Measurements from ENCODE around the gene CTNND2.

Gene CTNND2

GRCh38 chr5:11518676-11519075 is 385.6 kb downstream of the CTNND2 start:
- DNase-seq (ENCODE audit: low spot score), result no peak

DNA sequence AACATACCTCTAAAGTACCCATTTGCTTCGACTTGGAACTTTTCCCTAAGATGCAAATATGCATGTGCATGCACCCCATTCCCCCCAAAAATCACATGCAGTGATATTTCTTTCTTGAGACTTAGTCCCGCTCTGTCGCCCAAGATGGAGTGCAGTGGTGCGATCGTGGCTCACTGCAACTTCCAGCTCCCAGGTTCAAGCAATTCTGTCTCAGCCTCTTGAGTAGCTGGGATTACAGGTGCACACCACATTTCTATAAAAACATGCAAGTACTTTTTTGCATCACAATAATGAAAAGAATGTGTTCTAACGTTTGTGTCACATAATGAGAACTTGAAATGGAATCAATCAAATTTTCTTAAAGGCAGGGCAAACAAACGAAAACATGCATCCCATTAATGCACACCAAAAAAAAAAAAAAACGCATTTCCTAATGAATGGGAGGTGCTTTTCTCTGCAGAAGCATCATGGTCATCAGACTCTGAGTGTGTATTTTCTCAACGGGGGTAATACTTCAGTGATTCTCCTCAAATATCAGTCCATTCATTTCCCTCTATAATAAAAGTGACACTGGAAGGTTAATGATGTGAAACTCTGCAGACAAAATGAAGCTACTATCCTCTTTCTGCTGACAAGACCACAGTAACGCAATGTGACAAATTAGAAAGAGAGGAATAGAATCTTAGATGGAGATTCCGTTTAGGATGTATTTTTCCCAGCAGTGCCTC is 389.4 kb downstream of the CTNND2 start:
- DNase-seq (ENCODE audit: low spot score), result no peak

DNA sequence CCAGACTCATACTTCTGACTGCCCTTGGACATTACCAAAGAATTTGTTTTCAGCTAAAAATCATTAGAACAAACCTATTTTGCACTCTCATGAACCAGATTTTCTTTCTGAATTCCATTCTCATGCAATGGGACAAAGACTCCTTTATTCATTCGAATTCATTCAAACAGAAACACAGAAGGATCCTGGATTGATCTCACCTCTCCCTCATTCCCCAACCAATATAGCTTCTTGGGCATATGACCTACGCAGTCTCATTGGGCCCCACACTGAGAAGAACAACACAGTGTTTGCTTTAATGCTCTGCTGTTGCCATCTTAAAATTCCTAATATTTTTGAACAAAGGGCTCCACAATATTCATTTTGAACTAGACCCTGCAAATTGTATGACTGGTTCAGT is 392.4 kb downstream of the CTNND2 start:
- DNase-seq (ENCODE audit: low spot score), result no peak

GRCh38 chr5:11510889-11511288 is 393.4 kb downstream of the CTNND2 start:
- DNase-seq (ENCODE audit: low spot score), result no peak

DNA sequence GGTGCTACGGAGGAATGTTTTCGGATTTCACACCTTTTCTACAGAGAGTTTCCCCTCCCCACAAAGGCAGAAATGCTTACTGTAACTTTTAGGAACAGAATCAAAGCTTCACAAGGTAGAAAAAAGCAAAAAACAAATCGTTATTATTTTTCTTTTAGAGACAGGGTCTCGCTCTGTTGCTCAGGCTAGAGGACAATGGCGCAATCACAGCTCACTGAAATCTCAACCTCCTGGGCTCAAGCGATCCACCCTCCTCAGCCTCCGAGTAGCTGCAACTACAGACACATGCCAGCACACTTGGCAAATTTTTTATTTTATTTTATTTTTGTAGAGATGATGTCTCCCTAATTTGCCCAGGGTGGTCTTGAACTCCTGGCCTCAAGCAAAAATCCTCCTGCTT is 394.5 kb downstream of the CTNND2 start:
- no peak for DNase-seq (ENCODE audit: low spot score)

DNA sequence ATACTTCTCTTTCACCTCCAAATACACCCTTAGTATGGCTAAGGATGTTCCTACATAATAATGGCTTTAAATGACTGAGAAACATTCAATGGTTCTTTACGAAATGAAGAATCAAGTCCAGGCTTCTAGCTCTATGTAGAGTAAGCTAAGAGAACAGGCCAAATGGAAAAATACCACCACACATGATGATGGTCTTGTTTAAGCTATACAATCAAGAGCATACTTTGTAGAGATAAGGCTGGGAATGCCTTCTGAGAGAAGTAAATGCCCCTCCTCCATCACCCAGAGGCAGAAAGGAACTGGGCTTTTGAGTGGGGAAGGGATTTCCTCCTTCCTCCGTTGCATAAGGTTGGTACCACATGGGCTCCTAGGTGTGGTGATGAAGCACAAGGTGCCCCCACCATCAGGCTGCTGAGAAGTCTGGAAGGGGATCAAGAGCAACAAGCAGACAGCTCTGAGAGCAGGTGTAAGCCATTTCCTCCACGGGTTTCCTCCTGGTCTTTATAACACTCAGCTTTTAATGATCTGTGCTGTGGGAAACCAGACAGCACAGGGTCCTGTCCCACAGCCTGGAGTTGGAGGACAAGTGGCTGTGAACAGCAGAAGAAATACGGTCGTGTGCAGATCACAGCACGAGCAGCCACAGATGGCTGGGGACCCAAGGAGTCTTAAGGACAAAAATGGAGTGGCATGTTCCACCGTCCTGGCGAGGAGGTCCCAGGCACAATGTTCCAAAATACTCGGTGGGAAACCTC is 396.9 kb downstream of the CTNND2 start:
- no peak for DNase-seq (ENCODE audit: low spot score)

DNA sequence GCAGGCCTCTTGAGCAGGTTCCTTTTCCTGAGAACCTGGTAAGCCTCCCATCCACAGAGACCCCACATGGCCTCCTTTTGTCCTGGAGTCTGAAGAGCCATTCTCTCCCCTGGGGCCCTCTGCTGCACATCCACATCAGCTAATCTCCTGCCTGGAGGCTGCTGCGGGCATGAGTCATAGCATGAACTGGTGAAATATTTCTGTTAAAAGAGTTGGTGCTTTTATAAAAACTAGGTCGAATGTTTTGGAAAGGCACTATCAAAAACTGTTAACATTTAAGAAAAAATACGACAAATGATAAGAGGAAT is 399.4 kb downstream of the CTNND2 start:
- DNase-seq (ENCODE audit: low spot score), result no peak

GRCh38 chr5:11504065-11504885 is 400.0 kb downstream of the CTNND2 start:
- no peak for DNase-seq (ENCODE audit: low spot score)

GRCh38 chr5:11502783-11503182 is 401.5 kb downstream of the CTNND2 start:
- DNase-seq (ENCODE audit: low spot score), result no peak

DNA sequence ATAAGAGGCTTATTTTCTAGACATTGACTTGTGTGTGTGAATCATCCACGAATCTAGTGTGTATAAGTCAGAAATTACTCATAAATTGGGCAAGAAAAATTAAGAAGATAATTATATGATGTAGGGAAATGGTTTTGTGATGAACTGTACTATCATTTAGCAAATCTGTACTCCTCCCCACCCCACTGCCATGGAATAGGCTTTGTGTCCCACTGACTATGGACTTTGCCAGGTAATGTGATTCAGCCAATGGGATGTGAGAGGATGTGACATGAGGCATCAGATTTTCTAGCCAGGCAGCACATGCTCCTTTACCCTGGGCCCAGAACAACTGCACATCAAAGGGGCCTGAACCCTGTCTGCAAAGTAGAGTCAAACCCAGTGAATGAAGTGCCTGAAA is 406.6 kb downstream of the CTNND2 start:
- no peak for DNase-seq (ENCODE audit: low spot score)

DNA sequence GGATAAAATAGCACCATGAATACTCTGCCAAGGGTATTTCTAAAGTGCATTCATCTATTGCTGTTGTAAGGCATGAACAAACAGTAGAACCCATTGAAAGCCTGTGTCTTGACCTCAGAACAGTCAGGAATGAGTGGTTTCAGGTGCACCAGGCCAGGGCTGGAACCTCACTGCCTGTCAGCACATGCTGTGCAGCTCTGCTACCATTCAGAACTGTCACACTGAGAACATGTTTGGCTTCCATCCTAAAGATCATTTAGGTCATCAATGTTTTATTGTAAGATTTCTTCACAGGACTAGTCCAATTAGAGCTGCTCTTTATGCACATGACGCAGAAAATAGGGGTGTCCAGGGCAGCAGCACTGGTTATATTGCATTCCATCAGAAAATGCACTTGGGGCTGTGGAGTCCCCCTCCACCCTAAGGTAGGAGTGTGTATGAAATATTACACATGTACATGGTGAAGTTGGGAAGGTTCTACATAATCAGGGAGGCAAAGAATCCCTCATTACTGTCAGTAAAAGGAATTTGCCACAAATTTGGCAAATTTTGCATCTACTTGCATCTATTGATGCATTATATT is 408.0 kb downstream of the CTNND2 start:
- no peak for DNase-seq (ENCODE audit: low spot score)

DNA sequence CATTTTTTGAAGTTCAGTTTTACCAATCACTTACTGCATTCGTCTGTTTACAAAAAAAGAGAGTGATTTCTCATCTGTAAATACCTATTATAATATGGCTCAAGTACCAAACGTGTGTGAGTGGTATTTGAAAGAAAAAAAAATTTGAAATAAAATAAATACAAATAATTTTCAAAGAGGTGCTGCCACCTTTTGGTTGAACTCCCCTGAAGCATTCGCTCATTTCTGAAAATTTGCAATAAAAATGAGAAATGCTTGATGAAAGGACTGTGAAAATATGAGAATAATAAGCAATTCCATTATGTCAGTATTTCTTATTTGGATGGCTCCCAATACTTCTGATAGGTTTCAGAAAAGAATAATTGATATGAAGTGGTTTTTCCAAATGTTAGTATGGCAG is 409.9 kb downstream of the CTNND2 start:
- peak; percentile 9 for DNase-seq (ENCODE audit: low spot score)

DNA sequence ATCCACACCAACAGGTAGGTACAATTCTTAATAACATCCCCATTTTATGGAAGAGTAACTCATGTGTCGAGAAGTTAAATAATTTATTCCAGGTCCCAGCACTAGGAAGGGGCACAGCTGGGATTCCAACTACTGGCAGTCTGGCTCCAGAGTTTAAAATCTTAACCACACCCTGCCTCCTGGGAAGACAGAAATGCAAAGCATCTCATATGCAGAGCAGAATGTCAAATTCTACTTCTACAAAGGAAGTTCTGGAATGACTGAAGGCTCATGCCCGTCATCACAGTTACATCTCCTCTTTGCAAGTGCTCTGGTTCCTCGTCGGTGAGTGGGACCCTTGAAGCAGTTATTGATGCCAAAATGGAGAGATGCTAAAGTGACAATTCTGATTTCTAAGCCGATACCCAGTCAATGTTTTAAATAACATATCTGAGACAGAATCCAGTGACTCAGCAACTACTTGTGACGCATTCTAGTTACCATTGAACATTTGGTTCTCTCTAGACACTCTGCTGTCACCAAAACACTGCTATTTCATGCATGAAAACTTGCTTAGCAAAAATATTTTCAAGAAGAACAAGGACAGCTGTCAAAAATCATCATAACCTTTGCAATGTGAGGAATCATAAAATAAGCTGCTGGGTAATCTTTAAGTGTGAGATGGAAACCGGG is 412.7 kb downstream of the CTNND2 start:
- DNase-seq (ENCODE audit: low spot score), result no peak

DNA sequence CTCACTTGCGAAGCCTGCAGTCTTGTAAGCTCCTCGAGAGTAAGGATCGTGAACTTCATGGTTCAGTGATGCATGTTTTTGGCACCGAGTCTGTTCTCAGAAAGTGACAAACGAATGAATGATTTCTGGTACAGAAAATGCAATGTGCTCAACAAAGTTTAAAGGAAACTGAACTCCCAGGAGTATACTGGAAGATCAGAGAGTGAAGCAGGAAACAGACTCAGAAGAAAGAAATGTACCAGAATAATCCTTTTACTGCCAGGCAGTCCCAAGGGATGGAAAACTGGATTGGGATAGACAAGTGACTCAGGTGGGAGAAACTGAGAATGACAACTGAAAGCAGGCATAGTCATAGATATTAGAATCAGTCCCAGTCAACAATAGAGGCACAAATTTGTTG is 420.6 kb downstream of the CTNND2 start:
- no peak for DNase-seq (ENCODE audit: low spot score)

DNA sequence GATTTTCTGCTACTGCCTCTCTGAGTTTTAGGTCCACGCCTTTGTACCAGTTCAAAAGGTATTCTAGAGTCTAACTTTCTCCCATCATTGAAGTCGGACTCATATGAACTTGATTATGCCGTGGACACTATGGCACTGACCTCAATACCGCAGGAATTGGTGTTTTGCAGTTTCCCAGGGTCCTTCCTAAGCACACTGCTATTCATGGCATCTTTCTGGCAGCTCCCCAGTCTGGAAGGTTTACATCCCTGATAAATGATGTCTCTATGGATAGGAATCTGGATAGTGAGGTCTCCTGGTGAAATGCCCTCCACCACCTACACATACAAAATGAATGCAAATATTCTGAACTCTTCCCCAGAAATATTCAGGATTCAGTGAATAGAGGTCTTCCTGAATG is 422.2 kb downstream of the CTNND2 start:
- DNase-seq (ENCODE audit: low spot score), result no peak

DNA sequence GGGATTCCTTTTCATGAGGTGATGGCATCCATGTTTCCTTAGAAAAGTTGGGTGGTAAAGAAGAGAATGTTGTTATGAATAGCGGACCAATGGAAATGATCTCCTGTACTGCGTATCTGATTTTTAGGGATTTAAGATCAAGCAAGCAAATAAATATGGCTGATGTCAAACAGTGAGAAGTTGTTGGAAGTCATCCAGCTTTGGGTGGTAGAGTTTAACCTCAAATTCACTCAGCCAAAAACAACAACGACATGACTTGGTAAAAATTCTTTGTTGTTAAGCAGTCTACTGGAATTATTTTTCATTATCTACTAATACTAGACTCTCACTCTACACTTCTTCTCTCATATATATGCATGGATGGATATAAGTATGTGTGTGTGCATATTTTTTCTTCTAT is 426.5 kb downstream of the CTNND2 start:
- DNase-seq (ENCODE audit: low spot score), result no peak

DNA sequence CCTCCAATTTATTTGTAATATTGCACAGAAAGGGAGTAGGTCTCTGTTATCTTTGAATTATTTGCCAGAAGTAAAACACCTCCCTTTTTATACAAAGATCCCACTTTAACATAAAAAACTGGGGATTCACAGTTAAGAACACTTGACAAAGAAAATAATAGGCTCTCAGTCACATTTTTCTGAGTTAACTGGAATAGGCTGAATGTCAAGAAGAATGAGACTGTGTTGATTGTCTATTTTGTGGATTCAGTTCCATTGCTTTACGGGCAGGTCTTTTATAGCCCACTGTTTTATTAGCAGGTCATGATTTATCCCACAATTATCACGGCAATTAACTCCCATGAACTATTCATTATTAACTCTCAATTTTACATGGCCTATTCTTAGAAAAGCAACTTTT is 427.4 kb downstream of the CTNND2 start:
- DNase-seq (ENCODE audit: low spot score), result no peak

DNA sequence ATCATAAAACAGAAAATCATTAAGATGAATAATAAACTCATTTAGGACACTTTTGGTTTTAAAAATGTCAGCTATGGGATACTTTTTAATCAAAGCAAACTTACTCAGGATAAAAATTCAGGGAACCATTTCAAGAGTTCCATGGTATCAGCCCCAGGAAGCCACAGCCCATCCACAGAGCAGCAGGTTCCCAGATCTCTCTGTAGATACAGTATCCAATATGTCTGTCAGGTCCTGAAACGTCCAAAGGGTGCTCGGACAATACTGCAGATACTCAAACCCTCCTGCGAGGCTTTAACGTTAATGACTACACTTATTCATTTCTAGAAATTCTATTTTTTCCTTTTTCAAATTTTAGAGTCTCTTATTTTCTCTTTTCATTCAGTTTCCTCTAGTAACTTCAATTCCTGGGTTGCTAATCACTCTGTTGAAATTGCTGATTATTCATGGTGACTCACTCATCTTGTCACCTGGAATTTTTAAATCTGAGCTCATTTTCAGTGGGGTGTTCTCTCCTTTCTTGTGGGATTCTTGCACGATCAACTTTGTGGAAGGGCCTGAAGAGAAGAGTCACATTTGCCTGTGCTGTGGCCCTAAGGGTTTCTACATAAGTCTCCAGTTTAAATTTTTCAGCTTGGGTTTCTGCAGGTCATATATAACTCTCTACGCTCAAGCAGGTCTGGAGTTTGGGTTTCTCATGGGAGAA is 435.8 kb downstream of the CTNND2 start:
- no peak for DNase-seq (ENCODE audit: low spot score)

- no peak for DNase-seq (ENCODE audit: low spot score)
Observed at GRCh38 chr5:11467588-11467987, 436.7 kb downstream of the CTNND2 start.

DNA sequence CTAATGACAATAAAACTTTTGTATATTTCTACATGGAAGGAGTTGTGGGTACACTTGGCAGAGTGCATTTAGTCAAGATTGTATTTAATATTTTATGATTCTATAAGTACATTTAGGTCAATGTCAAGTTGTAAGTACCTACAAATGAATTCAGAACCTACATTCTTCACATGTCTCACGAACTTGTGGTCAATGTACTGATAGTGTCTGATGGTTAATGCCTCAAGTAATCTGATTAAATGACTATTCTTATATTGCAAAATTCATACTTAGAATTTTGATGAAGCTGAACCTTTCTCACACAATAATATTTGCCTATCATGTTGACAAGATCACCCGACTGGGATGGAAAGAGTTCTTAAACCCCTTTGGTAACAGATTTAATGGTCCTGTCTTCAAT is 444.5 kb downstream of the CTNND2 start:
- no peak for DNase-seq (ENCODE audit: low spot score)

GRCh38 chr5:11455505-11455904 is 448.7 kb downstream of the CTNND2 start:
- DNase-seq (ENCODE audit: low spot score), result no peak

DNA sequence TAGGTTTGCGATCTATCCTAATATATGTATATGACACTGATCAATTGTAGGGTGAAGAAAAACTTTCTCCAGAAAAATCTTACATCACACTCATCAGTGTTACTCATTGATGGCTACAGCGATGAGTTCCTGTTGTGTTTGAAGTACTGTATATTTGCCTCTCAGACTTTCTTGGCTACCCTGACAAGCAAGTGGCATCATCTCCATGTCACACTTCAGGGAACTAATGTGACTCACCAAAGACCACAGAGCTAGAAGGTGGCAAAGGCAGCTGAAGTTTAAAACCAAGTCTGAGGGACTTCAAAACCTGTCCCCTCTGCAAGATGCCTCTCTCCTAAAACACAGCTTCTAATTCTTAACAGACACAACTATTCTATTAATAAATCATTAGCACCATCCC is 451.4 kb downstream of the CTNND2 start:
- DNase-seq (ENCODE audit: low spot score), result no peak

All from NAMALWA (cell line).